Ammon's horn (tissue), 1 donor: ENCODE data around the gene SLC22A3.
"Not testable (repeated sequence)": the region's sequence is repeated elsewhere in the genome, so short reads cannot be mapped to it uniquely, and the experiment has no call there.

ENCODE experiments used
- DNase-seq: peaks from one replicate; pipeline ENCODE4 v3.0.0-alpha.2; 2016; ENCODE audit warnings: low spot score

Gene SLC22A3

DNA sequence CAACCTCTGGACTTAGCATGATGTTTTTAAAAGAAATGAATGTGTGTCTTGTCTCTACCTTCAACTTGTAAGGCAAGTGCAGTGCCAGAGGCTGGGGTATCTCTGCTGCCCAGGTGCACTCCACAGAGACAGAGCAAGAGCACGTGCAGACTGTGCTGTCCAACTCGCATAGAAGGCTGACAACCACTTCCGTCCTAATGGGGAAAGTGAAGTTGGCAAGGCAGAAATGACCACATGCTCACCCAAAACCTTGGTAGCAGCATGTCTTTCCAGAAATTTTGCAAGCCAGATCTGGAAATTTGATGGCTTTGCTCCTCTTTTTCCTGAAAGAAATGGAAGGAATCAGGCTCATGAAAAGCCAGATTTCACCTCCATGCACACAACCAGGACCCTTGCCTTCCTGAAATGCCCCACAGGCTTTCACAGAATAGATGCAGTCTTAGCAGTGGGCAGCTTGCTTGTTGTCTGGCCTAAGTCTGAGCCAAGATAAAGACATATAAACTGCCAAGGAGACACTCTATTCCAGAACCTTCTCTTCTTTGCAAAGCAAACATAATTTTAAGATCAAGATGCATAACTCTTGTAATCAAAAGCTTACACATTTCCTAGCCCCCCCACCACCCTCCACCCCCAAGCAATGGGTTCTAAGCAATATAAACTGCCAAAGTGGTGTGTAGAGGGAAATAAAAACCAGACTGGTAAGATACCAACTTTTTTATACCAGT, 26.8 kb downstream of the SLC22A3 start:
- no peak for DNase-seq

DNA sequence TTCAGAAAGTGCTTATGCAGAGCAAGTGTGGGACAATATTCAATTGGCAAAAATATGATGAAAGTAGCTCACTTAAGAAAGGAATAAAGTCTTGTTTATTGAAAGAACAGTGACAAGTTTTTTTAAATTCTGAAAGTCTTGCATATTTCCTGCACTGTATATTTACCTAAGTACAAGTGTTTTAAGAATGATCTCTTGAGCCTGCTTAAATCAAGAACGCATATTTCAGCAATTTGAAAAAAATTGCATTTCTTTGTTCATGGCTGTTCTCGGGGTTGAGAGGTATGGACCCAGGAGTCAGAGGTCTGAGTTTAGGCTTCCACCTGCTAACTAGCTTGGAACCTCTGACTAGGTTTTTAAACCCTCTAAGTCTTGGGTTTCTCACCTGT, 27.4 kb downstream of the SLC22A3 start:
- DNase-seq, result no peak

DNA sequence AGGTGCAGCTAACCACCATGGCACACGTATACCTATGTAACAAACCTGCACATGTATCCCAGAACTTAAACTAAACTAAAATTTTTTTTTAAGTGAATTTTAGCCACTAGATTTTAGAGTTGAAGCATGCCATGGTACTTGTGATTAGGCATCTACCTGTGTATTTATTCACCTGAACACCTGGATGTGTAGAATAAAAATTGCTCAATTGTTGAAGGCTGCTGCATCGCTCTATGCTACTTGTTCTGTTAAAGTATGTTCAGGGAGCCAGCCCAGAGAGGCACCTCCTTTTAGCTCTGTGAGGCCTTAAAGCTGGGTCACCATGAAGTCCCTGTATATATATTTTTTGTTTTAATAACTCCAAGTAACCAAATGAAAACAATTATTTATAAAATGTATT, 28.3 kb downstream of the SLC22A3 start:
- DNase-seq, result no peak

- DNase-seq, result no peak
These were observed 30.0 kb downstream of the SLC22A3 start for GRCh38 chr6:160378218-160378617.

DNA sequence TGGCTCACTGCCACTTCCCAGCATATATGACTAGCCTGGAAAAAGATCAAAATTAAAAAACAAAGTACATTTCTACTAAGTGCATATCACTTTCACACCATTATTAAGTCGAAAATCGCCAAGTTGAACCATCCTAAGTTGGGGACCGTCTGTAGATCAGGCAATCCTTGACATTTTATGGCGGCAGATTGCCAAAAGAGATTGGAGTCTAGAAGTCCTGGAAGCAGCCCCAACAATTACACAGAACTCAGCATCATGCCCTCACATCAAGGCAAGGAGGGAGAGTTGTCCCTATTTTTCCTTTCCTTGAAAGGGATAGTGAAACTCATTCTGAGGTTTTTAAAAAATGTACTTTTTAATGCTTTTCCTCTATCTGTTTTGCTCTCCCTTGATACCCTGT, 30.7 kb downstream of the SLC22A3 start:
- no peak for DNase-seq

- no peak for DNase-seq
These were observed 31.3 kb downstream of the SLC22A3 start for GRCh38 chr6:160379466-160379865.

- DNase-seq, result no peak
These were observed 34.8 kb downstream of the SLC22A3 start for GRCh38 chr6:160382946-160383345.

GRCh38 chr6:160386869-160387530, 38.8 kb downstream of the SLC22A3 start:
- DNase-seq, result no peak

DNA sequence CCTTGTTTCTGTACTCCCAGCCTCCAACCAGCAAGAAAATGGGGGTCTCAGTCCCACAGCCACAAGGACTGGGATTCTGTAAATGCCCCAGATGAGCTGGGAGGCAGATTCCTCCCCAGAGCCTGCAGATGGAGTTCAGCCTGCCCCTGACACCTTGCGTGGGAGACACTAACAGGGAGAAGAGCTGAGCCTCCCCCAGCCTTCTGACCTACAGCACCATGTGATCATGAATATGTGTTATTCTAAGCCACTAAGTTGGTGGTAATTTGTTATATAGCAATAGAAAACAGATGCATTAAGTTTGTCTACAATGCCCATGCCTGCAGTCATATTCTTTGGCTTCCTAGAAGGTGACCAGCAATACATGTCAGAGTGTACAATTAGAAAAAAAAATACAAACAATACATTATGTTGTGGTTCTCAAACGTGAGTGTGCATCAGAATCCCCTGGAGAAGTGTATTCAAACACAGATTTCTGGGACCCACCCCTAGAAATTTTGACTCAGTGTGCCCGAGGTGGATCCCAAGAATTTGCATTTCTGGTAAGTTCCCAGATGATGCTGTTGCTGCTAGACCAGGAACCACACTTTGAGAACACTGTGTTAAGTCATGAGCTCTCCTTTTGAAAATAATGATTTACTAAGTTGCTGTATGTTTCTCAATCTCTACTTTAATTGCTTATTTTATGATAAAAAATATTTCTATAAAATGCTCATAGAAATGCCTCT, 39.9 kb downstream of the SLC22A3 start:
- DNase-seq, result no peak

- no peak for DNase-seq
These were observed 40.7 kb downstream of the SLC22A3 start for GRCh38 chr6:160388922-160389321.

GRCh38 chr6:160391419-160392116, 43.4 kb downstream of the SLC22A3 start:
- DNase-seq, result no peak

GRCh38 chr6:160393442-160393841, 45.3 kb downstream of the SLC22A3 start:
- DNase-seq, result not testable (repeated sequence)

GRCh38 chr6:160393891-160394653, 45.9 kb downstream of the SLC22A3 start:
- no peak for DNase-seq

DNA sequence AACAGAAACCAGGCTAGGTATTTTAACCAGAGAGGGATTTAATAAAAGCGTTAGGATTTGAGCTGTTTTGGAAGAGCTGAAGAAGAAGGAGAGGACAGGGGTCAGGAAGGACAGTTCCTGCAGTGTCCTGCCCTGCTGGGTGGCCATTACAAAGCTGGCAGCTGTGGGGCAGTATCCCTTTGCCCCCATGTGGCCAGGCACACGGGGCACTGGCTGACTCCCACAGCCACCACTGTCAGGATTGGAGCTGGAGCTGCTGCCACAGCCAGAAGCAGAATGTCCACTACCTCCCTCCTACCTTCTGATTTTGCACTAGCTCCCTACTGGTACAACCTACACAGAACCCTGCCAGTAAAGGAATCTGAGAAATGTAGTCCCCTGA, 46.5 kb downstream of the SLC22A3 start:
- no peak for DNase-seq

DNA sequence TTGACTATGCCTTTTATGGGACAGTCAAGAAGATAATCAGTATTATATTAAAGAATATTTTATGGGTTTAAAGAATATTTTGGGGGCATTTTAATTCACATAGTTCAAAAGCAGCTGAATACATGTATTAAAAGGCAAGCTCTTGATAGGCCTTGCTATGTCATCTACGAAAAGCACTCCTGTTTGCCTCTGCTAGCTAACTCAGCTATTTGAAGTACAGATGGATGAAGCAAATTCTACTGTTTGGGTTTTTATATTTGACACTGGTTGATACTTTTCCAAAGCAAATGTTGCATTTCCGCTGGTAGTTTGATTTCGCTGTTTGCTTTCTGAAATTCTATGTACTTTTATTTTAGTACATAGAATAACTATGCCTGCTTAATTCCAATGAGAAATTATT, 47.0 kb downstream of the SLC22A3 start:
- no peak for DNase-seq

GRCh38 chr6:160396292-160396691, 48.1 kb downstream of the SLC22A3 start:
- no peak for DNase-seq

GRCh38 chr6:160398674-160399271, 50.6 kb downstream of the SLC22A3 start:
- DNase-seq, result no peak

DNA sequence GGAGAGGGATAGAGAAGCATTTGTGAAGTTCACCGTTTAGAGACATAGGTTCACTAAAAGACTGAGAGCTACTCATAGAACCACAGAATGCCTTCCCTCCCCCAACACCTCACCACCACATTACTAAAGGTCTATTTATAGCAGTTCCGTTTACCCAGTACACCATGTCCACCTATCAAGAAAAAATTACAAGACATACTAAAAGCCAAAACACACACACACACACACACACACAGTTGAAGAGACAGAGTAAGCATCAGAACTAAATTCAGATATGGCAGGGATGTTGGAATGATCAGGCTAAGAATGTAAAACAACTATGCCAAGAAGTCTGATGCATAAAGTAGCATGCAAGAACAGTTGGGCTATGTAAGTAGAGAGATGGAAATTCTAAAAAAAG, 52.3 kb downstream of the SLC22A3 start:
- DNase-seq, result no peak

DNA sequence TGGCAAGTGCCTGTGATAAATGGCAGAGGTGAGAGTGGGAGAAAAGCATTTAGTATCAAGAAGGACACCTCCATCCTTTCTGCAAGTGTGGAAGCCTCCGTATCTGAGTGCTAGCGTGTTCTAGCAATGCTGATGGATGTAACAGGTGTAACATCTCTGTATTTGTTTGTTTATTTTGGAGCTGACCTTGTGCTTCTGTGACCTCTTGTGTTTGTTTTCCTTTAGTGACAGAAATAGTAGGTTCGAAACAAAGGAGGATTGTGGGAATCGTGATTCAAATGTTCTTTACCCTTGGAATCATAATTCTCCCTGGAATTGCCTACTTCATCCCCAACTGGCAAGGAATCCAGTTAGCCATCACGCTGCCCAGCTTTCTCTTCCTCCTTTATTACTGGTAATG, 60.4 kb downstream of the SLC22A3 start:
- DNase-seq, result no peak

DNA sequence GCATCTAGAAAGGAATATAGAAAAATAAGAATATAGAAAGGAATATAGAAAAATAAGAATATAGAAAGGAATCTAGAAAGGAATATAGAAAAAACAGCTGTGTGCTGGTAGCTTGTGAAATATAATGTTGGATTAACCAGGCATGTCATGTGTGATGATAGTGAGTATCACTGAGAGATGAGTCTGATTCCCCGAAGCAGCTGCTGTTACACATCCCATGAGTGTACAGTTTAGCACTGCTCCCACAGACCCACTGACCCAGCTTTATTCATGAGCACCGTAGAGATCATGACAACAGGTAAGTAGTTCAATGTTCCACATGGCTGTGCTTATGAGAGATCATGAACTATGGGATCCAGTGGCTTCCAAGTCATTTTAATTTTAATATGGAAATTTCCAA, 64.8 kb downstream of the SLC22A3 start:
- no peak for DNase-seq

GRCh38 chr6:160417146-160417545, 69.0 kb downstream of the SLC22A3 start:
- no peak for DNase-seq
